ENCODE data around the gene NFATC1.

- TF ChIP-seq, protein P1, sequence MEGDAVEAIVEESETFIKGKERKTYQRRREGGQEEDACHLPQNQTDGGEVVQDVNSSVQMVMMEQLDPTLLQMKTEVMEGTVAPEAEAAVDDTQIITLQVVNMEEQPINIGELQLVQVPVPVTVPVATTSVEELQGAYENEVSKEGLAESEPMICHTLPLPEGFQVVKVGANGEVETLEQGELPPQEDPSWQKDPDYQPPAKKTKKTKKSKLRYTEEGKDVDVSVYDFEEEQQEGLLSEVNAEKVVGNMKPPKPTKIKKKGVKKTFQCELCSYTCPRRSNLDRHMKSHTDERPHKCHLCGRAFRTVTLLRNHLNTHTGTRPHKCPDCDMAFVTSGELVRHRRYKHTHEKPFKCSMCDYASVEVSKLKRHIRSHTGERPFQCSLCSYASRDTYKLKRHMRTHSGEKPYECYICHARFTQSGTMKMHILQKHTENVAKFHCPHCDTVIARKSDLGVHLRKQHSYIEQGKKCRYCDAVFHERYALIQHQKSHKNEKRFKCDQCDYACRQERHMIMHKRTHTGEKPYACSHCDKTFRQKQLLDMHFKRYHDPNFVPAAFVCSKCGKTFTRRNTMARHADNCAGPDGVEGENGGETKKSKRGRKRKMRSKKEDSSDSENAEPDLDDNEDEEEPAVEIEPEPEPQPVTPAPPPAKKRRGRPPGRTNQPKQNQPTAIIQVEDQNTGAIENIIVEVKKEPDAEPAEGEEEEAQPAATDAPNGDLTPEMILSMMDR (IDR thresholded peaks at IDR 0.05), result no peak
- TF ChIP-seq POLR2A (IDR thresholded peaks at IDR 0.05), result no peak
- no peak for TF ChIP-seq POLR2AphosphoS5 (IDR thresholded peaks at IDR 0.05)
Observed at GRCh38 chr18:79463424-79463960, 67.8 kb downstream of the NFATC1 start.

Data from suprapubic skin (tissue), 4 donors.